Stimulated activated CD4-positive, alpha-beta T cell treated with anti-CD3 and anti-CD28 coated beads, Interleukin-12 subunit alpha, Interleukin-12 subunit beta, amount 100 ng/mL, for 4 hours (primary cell): ENCODE data around the gene CWC22.
"Not testable (repeated sequence)": the region's sequence is repeated elsewhere in the genome, so short reads cannot be mapped to it uniquely, and the experiment has no call there.

Source experiments
- DNase-seq: peaks from one replicate; pipeline ENCODE4 v3.0.0-alpha.2; 2020

The CWC22 gene

DNA sequence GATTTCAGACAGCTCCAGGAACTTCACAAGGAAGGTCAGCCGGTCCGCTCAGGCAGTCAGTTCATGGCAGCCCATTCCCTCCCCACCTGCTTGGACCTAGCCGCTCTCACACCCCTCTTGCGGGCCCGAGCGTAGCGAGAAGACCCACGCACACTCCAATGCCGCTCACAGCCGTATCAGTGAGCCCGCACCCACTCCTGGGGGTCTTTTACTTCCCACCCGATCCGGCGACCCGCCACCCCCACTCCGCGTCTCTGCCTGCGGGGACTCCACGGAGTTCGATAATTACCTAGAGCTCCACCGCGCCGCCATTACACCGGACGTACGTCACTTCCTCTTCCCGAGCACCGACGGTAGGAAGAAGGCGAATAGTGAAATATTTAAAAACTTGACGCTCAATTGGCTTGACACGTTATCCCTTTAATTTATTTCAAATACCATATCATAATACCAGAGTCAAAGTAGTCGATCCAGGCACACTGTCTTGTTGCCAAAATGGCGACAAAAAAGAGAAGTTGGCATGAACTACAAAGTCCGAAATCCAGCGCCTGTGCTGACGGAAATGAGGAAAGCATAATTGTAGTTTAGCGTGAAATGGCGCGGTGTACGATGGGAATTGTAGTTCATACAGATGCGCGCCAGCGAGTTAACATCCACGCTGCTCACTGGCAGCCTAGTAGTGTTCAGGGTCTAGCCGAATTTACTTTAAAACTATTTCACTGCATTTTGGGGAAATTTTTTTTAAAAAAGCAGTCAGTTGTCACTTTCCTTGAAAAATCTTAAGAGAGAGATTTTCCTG, at the start of gene CWC22:
Gene CWC22, minus strand, starts transcription at position 517 of the 799 bp plus-strand sequence. CDS start 13,956 bp downstream, outside the sequence.
- DNase-seq: peak; percentile 73

- no peak for DNase-seq
These were observed 49.4 kb upstream of the CWC22 start for GRCh38 chr2:180056367-180057118.

DNA sequence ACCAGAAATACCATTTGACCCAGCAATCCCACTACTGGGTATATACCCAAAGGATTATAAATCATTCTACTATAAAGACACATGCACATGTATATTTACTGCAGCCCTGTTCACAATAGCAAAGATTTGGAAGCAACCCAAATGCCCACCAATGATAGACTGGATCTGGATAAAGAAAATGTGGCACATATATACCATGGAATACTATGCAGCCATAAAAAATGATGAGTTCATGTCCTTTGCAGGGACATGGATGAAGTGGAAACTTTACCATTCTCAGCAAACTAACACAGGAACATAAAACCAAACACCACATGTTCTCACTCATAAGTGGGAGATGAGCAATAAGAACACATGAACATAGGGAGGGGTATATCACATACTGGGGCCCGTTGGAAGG, 47.5 kb upstream of the CWC22 start:
- DNase-seq: not testable (repeated sequence)

DNA sequence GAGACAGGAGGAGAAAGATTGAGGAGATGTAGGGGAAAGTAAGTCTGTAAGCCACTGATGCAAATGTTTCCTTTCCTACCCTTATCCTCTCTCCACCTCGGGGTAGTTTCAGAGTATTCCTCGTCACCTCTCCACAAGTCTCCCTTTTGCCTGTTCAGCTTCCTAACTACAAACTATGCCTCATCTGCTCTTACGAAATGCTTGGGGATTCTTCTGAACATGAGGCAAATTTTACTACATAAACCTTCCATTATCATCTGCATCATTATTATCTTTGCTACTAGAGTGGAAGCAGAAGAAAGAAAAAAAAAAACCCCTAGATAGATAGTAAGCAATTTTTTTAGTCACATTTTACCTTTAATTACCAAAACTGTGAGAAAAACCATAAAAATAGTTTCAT, 43.1 kb upstream of the CWC22 start:
- no peak for DNase-seq

GRCh38 chr2:180048251-180048650, 41.2 kb upstream of the CWC22 start:
- no peak for DNase-seq

GRCh38 chr2:180046776-180047175, 39.7 kb upstream of the CWC22 start:
- no peak for DNase-seq

DNA sequence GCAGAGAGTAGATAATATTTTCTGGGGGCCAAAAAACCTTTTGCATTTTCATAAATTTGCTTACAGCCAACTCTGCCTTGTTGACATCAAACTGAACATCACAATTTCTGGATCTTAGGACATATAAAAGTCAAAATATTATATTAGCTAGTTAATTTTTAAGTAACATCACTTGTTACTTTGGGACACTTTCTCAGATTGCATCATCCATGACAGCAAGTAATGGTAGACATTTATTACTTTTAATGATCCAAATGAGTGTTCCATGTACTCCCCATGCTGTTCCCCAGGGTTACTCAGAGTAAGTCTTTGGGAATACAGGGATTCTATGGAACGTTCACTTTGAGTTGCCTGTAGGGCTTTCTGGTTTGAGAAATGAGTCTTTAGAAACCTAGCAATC, 39.1 kb upstream of the CWC22 start:
- DNase-seq: no peak

DNA sequence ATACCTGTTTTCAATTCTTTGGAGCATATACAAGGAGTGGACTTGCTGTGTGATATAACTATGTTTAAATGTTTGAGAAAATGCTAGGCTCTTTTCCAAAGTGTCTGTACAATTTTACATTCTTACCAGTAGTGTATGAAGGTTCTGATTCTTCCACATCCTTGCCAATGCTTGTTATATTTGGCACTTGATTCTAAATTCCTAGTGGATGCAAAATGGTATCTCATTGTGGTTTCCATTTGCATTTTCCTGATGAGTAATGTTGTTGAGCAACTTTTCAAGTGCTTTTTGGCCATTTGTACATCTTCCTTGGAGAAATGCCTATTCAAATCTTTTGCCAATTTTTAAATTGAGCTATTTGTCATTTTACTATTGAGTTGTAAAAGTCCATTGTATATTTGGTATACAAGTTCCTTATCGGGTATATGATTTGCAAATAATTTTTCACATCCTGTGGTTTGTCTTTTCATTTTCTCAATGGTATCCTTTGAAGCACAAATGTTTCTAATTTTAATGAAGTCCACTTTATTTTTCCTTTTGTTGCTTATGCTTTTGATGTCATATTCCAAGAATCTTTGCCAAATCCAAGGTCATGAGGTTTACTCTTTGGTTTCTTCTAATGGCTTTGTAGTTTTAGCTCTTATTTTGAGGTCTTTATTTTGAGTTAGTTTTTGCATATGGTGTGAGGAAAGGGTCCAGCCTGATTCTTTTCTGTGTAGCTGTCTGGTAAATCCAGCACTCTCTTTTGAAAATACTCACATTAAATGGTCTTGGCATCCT, 33.2 kb upstream of the CWC22 start:
- no peak for DNase-seq

GRCh38 chr2:180038997-180039396, 31.9 kb upstream of the CWC22 start:
- DNase-seq: no peak

DNA sequence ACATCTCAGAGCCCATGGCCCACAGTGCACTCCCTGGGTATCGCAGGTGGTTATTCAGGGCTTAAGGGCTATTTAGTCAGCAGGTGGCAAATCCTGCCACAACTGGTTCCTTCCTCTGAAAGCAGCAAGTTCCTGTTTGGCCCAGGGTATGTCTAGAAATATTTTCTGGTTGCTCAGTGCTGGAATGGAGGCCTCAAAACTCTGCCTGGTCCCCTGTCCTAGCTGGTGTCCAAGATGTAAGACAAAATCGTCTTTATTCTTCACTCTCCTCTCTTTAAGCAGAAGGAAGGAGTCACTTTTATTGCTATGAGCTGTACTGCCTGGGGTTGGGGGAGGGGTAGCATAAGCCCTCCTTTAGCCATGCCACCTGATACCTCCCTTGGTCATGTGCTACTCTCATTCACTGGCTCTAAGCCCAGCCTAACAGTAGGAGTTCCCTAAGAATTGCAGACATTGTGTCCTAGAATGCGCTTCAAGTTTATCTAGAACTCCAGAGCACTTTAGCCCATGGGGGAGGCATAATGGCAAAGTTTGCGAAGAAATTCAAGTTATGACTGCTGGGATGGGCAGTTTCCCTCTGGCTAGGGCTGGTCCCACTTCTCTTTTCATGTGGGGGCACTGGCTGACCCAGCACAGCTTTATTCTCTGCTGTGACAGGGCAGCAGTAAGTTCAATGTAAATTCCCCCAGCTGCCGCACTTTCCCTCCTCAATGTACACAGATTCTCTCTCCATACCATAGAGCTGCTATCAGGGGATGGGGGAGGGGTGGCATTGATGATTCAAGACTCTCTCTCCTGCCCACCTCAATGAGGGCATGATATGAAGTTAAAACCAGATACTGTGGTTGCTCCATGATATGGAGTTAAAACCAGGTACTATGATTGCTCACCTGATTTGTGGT, 27.1 kb upstream of the CWC22 start:
- DNase-seq: no peak

- DNase-seq: no peak
These were observed 22.5 kb upstream of the CWC22 start for GRCh38 chr2:180029575-180029974.

DNA sequence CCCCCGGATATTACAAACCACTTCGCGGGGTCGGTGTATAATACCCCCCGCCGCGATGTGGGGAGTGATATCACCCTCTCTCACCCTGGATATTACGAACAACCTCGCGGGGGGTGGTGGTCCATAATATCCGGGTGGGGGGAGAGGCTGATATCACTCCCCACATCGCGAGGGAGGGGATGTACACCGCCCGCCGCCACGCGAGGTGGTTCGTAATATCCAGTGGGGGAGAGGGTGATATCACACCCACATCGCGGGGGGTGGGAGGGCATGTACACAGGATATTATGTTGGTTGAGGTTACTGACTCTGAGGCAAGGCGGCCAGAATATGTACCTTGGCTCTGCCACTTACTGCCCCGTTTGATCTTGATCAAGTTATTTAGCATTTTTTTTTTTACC, 14.8 kb upstream of the CWC22 start:
- DNase-seq: no peak

DNA sequence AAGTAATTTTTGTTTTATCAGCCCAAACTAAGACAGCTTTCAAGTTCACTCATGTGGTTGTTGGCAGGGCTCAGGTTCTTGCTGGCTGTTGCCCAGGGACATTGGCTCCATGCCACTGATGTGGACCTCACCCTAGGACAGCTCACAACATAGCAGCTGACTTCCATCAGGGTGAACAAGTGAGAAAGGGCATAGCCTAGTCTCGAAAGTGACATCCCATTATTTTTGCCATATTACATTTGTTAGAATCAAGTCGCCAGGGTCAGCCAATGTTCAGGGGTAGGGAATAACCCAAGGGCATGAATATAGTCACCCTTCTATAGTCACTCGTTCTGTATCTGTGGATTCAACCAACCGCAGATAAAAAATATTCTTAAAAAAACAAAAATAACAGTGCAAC, 10.7 kb upstream of the CWC22 start:
- no peak for DNase-seq

DNA sequence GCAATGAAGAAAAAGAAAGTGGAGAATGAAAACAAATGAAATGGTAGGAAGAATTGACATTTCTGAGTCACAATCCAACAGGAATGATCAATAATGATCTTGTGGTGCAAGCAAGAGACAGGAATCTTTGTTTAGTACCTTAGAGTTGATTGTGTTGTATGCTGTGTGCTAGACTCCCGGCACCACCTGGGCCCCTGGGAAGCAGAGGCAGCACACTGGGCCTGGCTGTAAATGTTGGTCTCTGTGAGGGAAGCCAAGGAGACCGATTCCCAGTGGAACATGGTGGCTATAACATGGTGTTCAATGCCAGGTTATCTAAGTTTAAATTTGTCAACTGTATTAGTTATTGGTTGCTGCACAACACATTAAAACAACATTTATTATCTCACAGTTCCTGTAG, 9.8 kb upstream of the CWC22 start:
- DNase-seq: no peak

DNA sequence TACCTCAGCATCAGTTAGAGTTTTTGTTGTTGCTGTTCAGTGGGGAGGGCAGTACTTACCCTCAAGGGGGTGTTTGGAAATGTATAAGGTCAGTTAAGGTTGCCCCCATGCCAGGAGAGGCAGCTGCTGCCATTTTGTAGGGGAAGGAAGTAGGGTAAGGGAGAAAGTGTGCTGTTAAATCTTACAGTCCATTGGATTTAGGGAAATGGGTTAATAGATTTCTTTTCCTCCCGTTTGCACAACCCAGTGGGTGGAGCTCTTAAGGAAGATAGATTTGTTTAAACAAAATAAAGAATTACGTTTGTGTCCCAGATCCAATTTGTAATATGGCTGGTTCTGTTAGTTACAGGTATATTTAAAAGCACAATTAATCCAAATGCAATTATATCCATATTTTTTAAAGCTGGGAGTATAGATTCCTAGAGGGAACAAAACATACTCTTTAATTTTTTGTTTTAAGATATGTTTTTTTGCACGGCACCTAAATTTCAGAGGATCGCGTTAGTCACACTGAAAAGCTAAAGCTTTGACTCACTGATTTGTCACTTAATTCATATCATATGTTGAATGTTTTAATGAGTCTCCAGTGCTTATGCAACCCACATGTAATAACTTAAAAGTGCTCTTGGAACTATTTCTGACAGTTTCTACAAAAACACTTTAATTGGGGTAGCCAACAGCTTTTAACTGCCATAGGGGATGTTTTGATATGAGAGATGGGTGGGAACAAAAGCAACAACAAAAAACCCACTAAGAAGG, 9.0 kb upstream of the CWC22 start:
- DNase-seq: no peak

- DNase-seq: no peak
These were observed 5.4 kb upstream of the CWC22 start for GRCh38 chr2:180012523-180012922.

DNA sequence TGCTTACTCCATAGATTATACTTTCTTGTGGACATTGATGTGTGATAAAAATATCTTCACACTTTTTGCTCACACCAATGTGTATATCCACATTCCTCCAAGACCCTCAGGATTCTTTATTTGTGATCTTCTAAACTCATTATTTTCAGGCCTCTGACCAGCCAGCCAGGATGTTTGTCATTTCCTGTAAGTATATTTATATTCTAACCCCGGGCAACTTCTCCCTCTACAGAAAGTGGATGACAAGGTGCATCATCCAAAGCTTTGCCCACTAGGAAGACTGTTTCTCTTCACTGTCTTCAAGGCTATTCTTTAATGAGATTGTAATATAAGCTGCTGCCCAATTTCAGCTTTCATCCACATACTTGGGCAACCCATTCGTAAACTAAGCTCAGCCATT, 3.6 kb upstream of the CWC22 start:
- no peak for DNase-seq

GRCh38 chr2:180006231-180006630, 866 bp downstream of the CWC22 start:
- no peak for DNase-seq

DNA sequence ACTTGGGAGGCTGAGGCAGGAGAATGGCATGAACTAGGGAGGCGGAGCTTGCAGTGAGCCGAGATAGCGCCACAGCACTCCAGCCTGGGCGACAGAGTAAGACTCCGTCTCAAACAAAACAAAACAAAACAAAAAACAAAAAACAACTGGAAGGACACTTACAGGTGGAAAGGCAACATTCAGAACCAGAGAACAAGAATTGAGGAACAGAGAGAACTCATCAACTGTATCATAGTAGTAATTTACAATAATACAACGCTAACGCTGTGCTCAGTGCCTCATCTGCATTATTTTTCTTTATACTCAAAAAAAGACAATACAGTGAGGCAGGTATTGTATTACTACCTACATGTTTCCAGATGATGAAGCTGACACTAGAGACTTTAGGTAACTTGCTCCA, 1.6 kb downstream of the CWC22 start:
- DNase-seq: not testable (repeated sequence)

DNA sequence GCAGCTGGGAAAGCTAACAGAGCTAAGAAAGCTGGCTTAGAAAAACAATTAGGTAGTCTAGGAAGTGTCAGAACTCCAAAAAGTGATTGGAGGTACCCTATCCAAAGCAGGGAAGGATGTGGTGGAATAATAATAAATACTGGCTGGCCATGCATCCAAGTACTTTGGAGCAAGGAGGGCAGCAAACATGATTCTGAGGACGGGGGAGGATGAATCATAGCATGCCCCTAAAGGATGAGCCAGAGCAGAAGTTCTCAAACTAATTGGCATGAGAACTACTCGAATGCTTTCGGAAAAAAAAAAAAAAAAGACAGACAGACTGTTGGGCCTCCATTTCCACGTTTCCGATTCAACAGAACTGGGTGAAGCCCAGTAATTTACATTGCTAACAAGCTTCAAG, 2.4 kb downstream of the CWC22 start:
- no peak for DNase-seq

- DNase-seq: no peak
These were observed 3.5 kb downstream of the CWC22 start for GRCh38 chr2:180003559-180003958.

DNA sequence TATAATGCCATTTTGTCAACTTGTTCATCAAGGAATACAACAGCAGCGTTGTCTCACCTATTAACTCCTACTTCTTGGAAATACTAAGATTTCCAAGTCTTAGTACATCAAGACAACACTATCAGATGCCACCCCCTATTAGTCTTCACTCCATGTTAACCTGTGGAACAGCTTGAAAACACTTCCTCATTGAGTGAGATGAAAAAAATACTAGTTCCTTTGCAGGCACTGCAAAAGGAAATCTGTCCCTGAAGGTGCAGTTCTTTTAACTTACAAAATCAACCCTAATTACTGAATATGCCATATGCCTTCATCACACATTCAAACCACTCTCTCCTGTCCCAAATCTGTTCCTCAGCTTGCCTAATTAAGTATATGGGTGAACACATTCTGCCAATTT, 4.0 kb downstream of the CWC22 start:
- DNase-seq: no peak
